HG02763 (cell line): ENCODE data around the gene TMEM44.
"Not testable (repeated sequence)": the region's sequence is repeated elsewhere in the genome, so short reads cannot be mapped to it uniquely, and the experiment has no call there.

Experiments used
- ATAC-seq: cut with Tn5 transposase; IDR thresholded peaks from one replicate; pipeline ENCODE4 v1.9.1; 2021; ENCODE audit warnings: mild to moderate bottlenecking, moderate library complexity; ENCODE audit not compliant: unreplicated experiment

TMEM44 gene

DNA sequence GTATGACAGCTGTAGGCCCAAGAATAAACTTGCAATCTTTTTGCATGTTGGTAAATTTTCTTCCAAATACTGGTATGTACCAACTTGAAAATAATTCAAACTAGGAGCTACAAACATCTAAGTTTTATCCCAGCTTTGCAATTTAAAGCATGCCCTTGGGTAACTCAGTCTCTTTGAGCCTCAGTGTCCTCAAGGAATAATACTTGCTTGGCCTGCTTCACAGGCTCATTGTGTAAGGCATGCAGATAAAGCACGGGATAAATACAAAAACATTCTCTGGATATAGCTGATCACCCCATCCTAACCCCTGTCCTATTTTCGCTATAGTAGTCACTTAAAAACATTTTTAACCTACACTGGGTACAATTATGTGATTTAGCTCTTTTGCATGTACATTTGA is 9.6 kb upstream of the TMEM44 start:
- no peak for ATAC-seq

DNA sequence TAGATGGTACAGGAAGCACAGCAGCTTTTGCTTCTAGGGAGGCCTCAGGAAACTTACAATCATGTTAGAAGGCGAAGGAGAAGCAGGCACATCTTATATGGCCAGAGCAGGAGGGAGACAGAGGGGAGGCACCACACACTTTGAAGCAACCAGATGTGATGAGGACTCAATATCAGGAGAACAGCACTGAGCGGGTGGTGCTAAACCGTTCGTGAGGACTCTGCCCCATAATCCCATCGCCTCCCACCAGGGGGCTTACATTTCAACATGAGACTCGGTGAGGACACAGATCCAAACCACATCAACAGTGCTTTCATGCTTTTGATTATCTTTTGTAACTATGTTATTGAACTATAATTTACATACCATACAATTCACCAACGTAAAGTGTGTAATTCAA is 7.6 kb upstream of the TMEM44 start:
- ATAC-seq: no peak

- no peak for ATAC-seq
Measured at GRCh38 chr3:194638991-194639605, 5.9 kb upstream of the TMEM44 start.

GRCh38 chr3:194637541-194638400 is 4.6 kb upstream of the TMEM44 start:
- no peak for ATAC-seq

DNA sequence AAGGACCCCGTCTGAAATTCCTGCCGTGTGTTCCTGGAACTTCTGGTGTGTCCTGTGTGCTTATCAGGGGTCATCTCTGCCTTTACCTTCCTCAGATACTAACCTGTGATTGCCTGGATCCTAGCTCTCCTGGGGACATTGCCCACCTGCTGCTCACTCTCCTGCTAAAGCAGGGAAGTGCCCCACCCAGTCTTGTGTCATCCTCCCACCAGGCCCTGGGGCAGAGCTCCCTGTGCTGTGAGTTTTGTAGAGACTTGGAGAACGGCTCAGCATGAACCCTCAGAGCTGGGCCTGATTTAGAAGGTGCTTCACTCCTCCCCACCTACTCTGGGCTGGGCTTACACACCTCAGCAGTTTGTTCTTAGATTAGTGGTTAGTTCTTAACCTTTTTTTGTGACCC is 3.8 kb upstream of the TMEM44 start:
- ATAC-seq: no peak

DNA sequence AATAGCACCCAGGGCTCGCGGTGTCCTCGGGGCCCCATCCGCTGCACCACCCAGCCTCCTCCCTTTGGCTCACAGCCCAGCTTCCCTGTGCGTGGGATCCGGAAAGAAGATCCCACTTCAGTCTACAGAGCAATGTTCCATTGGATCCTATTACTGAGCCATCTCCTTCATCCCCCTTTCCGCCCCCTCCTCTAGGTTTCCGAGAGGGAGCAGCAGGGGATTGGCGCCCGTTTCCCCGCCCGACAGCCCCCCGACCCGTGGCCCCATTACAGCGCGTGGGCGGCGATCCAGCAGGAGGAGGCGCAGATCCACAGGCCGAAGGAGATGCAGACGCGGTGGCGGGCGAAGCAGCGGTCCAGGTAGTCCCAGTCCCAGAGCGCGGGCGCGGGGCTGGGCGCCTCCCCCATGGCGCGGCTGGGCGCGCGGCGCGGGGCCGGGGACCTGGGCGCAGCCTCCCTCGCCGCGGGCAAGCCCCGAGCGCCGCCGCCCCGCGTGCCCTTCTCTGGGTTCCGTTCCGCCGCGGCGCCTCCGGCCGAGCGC is 340 bp downstream of the TMEM44 start:
- ATAC-seq: no peak

DNA sequence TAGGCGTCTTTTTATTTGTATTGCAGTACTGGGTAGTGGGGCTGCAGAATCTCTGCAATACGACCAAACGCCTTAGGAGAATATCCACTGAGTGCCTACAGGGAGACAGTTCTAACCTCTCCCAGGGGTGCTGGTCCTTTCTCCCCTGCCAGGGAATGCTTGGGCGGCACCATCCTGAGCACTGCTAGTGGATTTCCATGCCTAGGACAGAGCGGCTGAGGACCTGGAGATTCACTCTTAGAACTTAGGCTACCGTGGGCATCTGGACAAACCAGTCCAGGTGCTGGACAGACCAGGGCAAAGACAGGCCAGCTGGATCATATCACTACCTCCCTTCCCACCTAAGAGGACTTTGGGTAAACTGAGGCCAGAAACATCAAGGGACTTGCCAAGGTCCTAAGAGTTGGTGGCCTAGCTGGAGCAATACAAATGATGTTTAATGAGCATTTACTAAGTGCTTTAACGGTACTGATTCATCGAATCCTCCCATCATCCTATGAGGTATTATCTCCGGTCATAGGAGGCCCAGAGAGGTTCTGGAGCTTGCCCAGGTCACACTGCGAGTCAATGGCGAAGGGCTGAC is 902 bp downstream of the TMEM44 start:
- no peak for ATAC-seq

- no peak for ATAC-seq
Measured at GRCh38 chr3:194631696-194632095, 1.5 kb downstream of the TMEM44 start.

GRCh38 chr3:194630681-194631080 is 2.5 kb downstream of the TMEM44 start:
- ATAC-seq: not testable (repeated sequence)

DNA sequence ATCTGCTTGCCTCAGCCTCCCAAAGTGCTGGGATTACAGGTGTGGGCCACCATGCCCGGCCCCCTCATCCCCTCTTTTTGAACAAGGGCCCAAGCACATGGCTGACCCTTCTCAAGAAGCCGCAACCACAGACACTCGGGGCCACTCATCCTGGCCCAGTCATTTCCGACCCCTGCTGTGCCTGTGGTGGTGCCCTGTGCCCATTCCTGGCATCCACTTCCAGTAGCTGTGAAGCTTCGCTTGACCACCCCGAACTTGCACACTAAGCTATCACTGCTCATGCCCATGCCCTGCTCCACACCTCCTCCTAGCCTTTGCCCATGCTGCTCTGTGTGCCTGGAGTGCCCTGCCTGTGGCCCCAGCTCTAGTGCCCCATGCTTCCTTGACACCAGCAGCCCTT is 8.3 kb downstream of the TMEM44 start:
- ATAC-seq: no peak

DNA sequence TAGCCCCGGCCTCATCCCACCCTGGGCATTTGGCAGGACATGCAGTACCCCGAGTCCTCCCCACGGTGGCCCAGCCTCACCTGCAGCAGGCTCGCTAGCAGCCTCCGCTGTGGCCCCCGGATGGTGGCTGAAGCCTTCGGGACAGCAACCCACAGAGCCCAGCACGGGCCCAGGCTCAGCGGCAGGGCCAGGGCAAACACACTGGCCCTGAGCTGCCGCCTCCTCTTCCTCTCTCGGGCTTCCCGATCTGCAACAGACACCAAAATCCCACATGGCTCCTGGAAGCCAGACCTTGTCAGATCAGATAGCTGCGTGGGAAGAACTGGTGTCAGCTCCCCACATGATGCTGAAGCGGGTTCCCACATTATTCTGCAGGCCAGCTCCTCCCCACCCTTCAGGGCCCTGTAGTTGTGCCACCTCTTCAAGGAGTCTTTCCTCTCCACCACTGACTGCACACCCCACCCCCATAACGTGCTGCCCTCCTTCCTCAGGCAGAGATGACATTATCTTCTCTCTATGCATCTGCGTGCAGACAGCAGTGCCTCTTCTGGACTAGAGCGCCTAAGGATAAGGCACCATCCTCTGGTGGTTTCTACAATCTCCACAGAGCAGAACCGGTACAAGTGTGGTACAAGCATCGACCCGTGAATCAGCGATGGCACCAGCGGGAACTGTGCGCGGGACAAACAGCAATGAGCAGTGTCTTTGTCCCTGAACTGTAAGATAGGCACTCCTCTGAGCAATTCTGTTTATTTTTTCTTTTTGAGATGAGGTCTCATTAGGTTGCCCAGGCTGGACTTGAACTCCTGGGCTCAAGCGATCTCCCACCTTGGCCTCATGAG is 9.5 kb downstream of the TMEM44 start:
- ATAC-seq: no peak

- ATAC-seq: no peak
Measured at GRCh38 chr3:194622621-194623340, 10.4 kb downstream of the TMEM44 start.

DNA sequence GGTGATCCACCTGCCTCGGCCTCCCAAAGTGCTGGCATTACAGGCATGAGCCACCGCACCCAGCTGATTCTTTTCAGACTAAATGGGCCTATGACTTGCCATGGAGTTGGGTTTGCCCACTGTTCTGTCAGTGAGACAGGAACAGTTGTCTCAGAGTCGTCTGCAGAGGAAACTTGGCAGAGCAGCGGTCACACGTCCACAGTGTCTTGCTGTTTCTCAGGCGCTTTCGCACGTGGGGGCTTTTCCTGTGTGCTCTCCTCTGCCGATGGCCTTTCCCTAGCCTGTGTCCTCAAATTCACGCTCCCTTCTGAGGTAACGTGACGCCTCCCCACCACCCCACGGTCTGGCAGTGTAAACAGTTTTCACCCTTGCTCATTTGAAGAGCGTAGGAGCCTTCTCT is 11.3 kb downstream of the TMEM44 start:
- no peak for ATAC-seq

DNA sequence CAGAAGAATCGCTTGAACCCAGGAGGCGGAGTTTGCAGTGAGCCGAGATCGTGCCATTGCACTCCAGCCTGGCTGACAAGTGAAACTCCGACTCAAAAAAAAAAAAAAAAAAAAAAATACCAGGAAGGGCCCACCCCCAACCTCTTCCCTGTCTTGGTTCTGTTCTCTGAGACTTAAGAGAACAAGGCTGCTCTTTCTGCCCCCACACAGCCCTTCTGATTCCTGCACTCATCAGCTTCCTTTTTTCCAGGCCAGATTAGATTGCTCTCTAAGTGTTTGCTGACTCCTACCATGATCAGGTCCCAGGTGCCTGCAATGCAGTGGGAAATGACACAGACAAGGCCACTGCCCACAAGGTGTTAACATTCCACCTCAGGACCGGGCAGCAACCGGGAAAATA is 13.0 kb downstream of the TMEM44 start:
- ATAC-seq: no peak

GRCh38 chr3:194619741-194620140 is 13.5 kb downstream of the TMEM44 start:
- no peak for ATAC-seq

GRCh38 chr3:194618858-194619608 is 14.2 kb downstream of the TMEM44 start:
- ATAC-seq: no peak

GRCh38 chr3:194617827-194618226 is 15.4 kb downstream of the TMEM44 start:
- no peak for ATAC-seq

- ATAC-seq: no peak
Measured at GRCh38 chr3:194617143-194617671, 16.0 kb downstream of the TMEM44 start.

DNA sequence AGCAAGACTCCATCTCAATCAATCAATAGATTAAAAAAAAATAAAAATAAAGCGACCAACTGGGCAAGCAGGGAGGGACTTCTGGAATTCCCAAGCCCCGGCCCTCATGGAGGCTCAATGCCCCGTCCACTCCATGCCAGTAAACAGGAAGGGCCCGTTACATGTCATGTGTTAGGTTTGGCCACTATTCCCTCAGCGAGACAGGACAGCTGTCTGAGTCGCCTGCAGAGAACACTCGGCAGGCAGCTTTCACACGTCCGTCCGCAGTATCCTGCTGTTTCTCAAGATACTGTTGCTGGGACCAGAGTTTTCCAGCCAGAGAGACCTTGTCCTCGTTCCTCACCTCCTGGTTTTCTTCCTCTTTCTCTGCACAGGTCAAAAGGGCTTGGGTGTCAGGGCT is 18.0 kb downstream of the TMEM44 start:
- ATAC-seq: no peak
